ENCODE data around the gene STK10.

STK10 gene

GRCh38 chr5:172170251-172170701, 17.7 kb downstream of the STK10 start:
- Histone ChIP-seq H3K27me3 (ENCODE audit: control insufficient read depth, insufficient read depth, low read length) (no peaks in the 10 kb centered on the region), H3K9ac (ENCODE audit: low read length) (no peak overlapping the region), H3K4me3 (ENCODE audit: low read length) (no peak overlapping the region), H3K27ac (ENCODE audit: low read depth, low read length) (no peak overlapping the region), H3K4me1 (ENCODE audit: control insufficient read depth, insufficient read depth, low read length) (peaks cover 10% of the 10 kb centered on the region), H3K36me3 (ENCODE audit: control insufficient read depth, insufficient read depth, low read length) (no peaks in the 10 kb centered on the region)

- Histone ChIP-seq H3K9ac (ENCODE audit: low read length) (no peak overlapping the region), H3K27ac (ENCODE audit: low read depth, low read length) (no peak overlapping the region), H3K27me3 (ENCODE audit: control insufficient read depth, insufficient read depth, low read length) (no peaks in the 10 kb centered on the region), H3K4me3 (ENCODE audit: low read length) (no peak overlapping the region), H3K4me1 (ENCODE audit: control insufficient read depth, insufficient read depth, low read length) (peaks cover 10% of the 10 kb centered on the region), H3K36me3 (ENCODE audit: control insufficient read depth, insufficient read depth, low read length) (no peaks in the 10 kb centered on the region)
Measured at GRCh38 chr5:172169216-172169615, 18.8 kb downstream of the STK10 start.

GRCh38 chr5:172168311-172168710, 19.7 kb downstream of the STK10 start:
- H3K9ac ChIP-seq (ENCODE audit: low read length), result no peak overlapping the region
- H3K36me3 ChIP-seq (ENCODE audit: control insufficient read depth, insufficient read depth, low read length), result no peaks in the 10 kb centered on the region
- H3K4me3 ChIP-seq (ENCODE audit: low read length), result no peak overlapping the region
- peaks cover 11% of the 10 kb centered on the region for H3K4me1 ChIP-seq (ENCODE audit: control insufficient read depth, insufficient read depth, low read length)
- no peaks in the 10 kb centered on the region for H3K27me3 ChIP-seq (ENCODE audit: control insufficient read depth, insufficient read depth, low read length)
- peak overlapping the region; percentile 48 for H3K27ac ChIP-seq (ENCODE audit: low read depth, low read length)

- Histone ChIP-seq H3K36me3 (ENCODE audit: control insufficient read depth, insufficient read depth, low read length) (no peaks in the 10 kb centered on the region), H3K9ac (ENCODE audit: low read length) (no peak overlapping the region), H3K4me3 (ENCODE audit: low read length) (no peak overlapping the region), H3K27me3 (ENCODE audit: control insufficient read depth, insufficient read depth, low read length) (no peaks in the 10 kb centered on the region), H3K4me1 (ENCODE audit: control insufficient read depth, insufficient read depth, low read length) (peaks cover 13% of the 10 kb centered on the region), H3K27ac (ENCODE audit: low read depth, low read length) (peak overlapping the region; percentile 48)
Measured at GRCh38 chr5:172167895-172168294, 20.1 kb downstream of the STK10 start.

DNA sequence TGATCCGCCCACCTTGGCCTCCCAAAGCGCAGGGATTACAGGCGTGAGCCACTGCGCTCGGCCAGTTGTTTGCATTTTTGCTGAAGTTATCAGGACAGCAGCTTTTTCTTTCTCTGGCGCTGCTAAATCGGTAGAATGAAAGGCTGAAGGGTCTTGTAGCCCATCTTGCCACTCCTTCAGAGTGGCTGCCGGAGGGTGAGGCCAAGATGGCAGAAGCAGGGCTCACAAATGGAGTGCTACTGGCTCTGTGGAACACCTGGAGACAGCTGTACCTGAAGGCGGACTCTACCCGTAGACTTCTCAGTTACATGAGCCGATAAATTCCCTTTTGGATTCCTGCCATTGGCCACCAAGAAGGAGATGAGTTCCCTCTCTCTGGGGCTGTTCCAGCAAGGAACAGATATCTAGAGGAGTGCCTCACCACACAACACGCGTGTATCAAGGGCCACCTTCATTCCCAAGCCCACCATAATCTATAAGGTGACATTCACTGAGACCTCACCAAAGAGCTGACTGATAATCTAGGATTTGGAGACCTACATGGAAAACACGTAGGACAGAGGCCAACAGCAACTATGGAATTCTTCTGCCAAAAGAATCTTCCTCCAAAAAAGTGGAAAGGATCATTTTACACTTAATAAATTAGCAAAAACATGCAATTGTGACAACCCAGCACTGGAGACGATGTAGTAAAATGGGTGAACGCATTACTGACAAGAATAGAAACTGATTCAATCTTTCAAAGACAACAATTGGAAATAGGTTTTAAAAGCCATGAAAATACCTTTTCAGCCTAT, 21.8 kb downstream of the STK10 start:
- Histone ChIP-seq H3K36me3 (ENCODE audit: control insufficient read depth, insufficient read depth, low read length) (no peaks in the 10 kb centered on the region), H3K4me3 (ENCODE audit: low read length) (no peak overlapping the region), H3K4me1 (ENCODE audit: control insufficient read depth, insufficient read depth, low read length) (peaks cover 13% of the 10 kb centered on the region), H3K27ac (ENCODE audit: low read depth, low read length) (no peak overlapping the region), H3K27me3 (ENCODE audit: control insufficient read depth, insufficient read depth, low read length) (no peaks in the 10 kb centered on the region), H3K9ac (ENCODE audit: low read length) (no peak overlapping the region)

GRCh38 chr5:172165465-172165864, 22.6 kb downstream of the STK10 start:
- Histone ChIP-seq H3K4me3 (ENCODE audit: low read length) (no peak overlapping the region), H3K27me3 (ENCODE audit: control insufficient read depth, insufficient read depth, low read length) (no peaks in the 10 kb centered on the region), H3K27ac (ENCODE audit: low read depth, low read length) (no peak overlapping the region), H3K9ac (ENCODE audit: low read length) (no peak overlapping the region), H3K4me1 (ENCODE audit: control insufficient read depth, insufficient read depth, low read length) (peaks cover 13% of the 10 kb centered on the region), H3K36me3 (ENCODE audit: control insufficient read depth, insufficient read depth, low read length) (no peaks in the 10 kb centered on the region)

DNA sequence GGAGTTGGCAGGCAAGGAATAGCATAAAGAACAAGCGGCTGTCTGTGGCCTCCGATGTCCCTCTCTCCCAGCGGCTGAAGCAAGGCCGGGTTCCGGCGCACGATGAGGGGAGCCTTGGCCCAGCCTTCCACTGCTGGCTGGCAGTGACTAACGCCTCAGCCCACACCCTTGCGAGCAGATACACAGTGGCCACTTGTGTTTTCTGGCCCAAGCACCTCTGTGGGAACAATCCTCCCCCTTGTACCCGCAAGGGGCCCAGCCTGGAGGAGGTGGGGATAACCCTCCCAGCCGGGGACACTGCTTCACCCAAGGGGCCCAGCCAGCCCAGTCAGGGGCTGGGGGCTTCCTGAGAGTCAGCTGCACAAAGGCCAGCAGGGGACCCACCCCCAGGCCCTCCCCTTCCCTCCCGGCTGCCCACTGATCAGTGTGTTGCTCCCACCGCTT, 23.2 kb downstream of the STK10 start:
- H3K36me3 ChIP-seq (ENCODE audit: control insufficient read depth, insufficient read depth, low read length), result no peaks in the 10 kb centered on the region
- H3K4me1 ChIP-seq (ENCODE audit: control insufficient read depth, insufficient read depth, low read length), result peaks cover 13% of the 10 kb centered on the region
- H3K4me3 ChIP-seq (ENCODE audit: low read length), result no peak overlapping the region
- no peak overlapping the region for H3K9ac ChIP-seq (ENCODE audit: low read length)
- H3K27me3 ChIP-seq (ENCODE audit: control insufficient read depth, insufficient read depth, low read length), result no peaks in the 10 kb centered on the region
- H3K27ac ChIP-seq (ENCODE audit: low read depth, low read length), result no peak overlapping the region

- Histone ChIP-seq H3K9ac (ENCODE audit: low read length) (no peak overlapping the region), H3K4me1 (ENCODE audit: control insufficient read depth, insufficient read depth, low read length) (peaks cover 8% of the 10 kb centered on the region), H3K27me3 (ENCODE audit: control insufficient read depth, insufficient read depth, low read length) (no peaks in the 10 kb centered on the region)
Measured at GRCh38 chr5:172163346-172163745, 24.7 kb downstream of the STK10 start.

GRCh38 chr5:172162987-172163343, 25.1 kb downstream of the STK10 start:
- no peak overlapping the region for H3K27ac ChIP-seq (ENCODE audit: low read depth, low read length)
- no peaks in the 10 kb centered on the region for H3K27me3 ChIP-seq (ENCODE audit: control insufficient read depth, insufficient read depth, low read length)
- H3K9ac ChIP-seq (ENCODE audit: low read length), result no peak overlapping the region
- no peaks in the 10 kb centered on the region for H3K36me3 ChIP-seq (ENCODE audit: control insufficient read depth, insufficient read depth, low read length)
- no peak overlapping the region for H3K4me3 ChIP-seq (ENCODE audit: low read length)
- peaks cover 5% of the 10 kb centered on the region for H3K4me1 ChIP-seq (ENCODE audit: control insufficient read depth, insufficient read depth, low read length)

More at GRCh38 chr5:172163346-172163745, 24.7 kb downstream of the STK10 start:
- no peak overlapping the region for H3K4me3 ChIP-seq (ENCODE audit: low read length)
- no peak overlapping the region for H3K27ac ChIP-seq (ENCODE audit: low read depth, low read length)
- no peaks in the 10 kb centered on the region for H3K36me3 ChIP-seq (ENCODE audit: control insufficient read depth, insufficient read depth, low read length)

GRCh38 chr5:172162323-172162986, 25.6 kb downstream of the STK10 start:
- Histone ChIP-seq H3K36me3 (ENCODE audit: control insufficient read depth, insufficient read depth, low read length) (no peaks in the 10 kb centered on the region), H3K9ac (ENCODE audit: low read length) (no peak overlapping the region), H3K4me1 (ENCODE audit: control insufficient read depth, insufficient read depth, low read length) (peaks cover 3% of the 10 kb centered on the region), H3K4me3 (ENCODE audit: low read length) (no peak overlapping the region), H3K27ac (ENCODE audit: low read depth, low read length) (no peak overlapping the region), H3K27me3 (ENCODE audit: control insufficient read depth, insufficient read depth, low read length) (no peaks in the 10 kb centered on the region)

GRCh38 chr5:172160506-172160905, 27.5 kb downstream of the STK10 start:
- H3K4me3 ChIP-seq (ENCODE audit: low read length), result no peak overlapping the region
- peaks cover 3% of the 10 kb centered on the region for H3K4me1 ChIP-seq (ENCODE audit: control insufficient read depth, insufficient read depth, low read length)
- H3K36me3 ChIP-seq (ENCODE audit: control insufficient read depth, insufficient read depth, low read length), result peaks cover 2% of the 10 kb centered on the region
- H3K9ac ChIP-seq (ENCODE audit: low read length), result no peak overlapping the region
- no peak overlapping the region for H3K27ac ChIP-seq (ENCODE audit: low read depth, low read length)
- no peaks in the 10 kb centered on the region for H3K27me3 ChIP-seq (ENCODE audit: control insufficient read depth, insufficient read depth, low read length)

DNA sequence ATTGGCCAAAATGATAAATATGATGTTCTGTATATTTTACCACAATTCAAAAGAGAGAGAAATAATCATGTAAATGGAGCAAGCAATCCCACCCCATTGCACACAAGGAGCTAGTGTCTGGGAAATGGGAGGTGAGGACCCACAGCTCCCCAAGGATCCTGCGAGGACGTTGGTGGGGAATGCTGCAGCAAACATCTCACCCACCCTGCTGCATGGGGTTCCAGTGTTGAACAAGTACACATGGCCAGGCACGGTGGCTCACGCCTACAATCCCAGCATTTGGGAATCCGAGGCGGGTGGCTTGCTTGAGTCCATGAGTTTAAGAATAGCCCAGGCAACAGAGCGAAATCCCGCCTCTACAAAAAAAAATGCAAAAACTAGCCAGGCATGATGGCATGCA, 29.0 kb downstream of the STK10 start:
- H3K4me1 ChIP-seq (ENCODE audit: control insufficient read depth, insufficient read depth, low read length), result peaks cover 3% of the 10 kb centered on the region
- no peak overlapping the region for H3K9ac ChIP-seq (ENCODE audit: low read length)
- no peaks in the 10 kb centered on the region for H3K27me3 ChIP-seq (ENCODE audit: control insufficient read depth, insufficient read depth, low read length)
- H3K36me3 ChIP-seq (ENCODE audit: control insufficient read depth, insufficient read depth, low read length), result peaks cover 8% of the 10 kb centered on the region
- no peak overlapping the region for H3K27ac ChIP-seq (ENCODE audit: low read depth, low read length)
- no peak overlapping the region for H3K4me3 ChIP-seq (ENCODE audit: low read length)

Measured in rectal smooth muscle tissue (tissue), 1 donor.